ENCODE results near the gene PKHD1. TPM values are rescaled to one million over a fixed set of nuclear protein-coding genes. Genes with fewer than 3 reads are reported as not detected.

Gene PKHD1
- total RNA-seq, 1 experiment from 2014 or later = 0.40 TPM

DNA sequence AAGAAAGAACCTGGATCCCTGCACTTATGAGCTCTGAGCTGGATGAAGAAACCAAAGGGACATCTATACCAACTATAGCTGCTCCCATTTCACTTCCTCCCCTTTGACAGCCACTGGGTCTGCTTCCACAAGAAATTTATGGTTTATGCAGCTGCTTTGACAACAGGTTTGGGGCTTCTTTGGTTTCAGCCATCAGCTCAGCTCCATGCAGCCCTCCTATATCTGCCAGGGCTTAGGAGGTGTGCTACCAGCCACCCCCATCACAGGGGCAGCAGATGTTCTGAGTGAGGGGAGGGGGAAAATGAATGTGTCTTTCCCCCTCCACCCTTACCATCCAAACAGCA is 29.2 kb upstream of the PKHD1 start:
- H3K4me2 ChIP-seq (ENCODE audit: low read length) = no peak overlapping the region
- no peak overlapping the region for H2AFZ ChIP-seq (ENCODE audit: low read length)
- ChIA-PET CTCF (no interaction called here), POLR2A (ENCODE audit: unreplicated experiment) (no interaction called here)
- no peaks in the 10 kb centered on the region for H4K20me1 ChIP-seq (ENCODE audit: low read length)
- H3K4me3 ChIP-seq (ENCODE audit: low read length) = no peak overlapping the region
- H3F3A ChIP-seq (ENCODE audit: low read length, unreplicated experiment) = no peaks in the 10 kb centered on the region
- H3K9ac ChIP-seq (ENCODE audit: low read length) = no peak overlapping the region
- DNase-seq (no peak), ATAC-seq (no peak)
- H3K9me2 ChIP-seq (replicated peaks; ENCODE audit: low read length) = no peaks in the 10 kb centered on the region
- no peaks in the 10 kb centered on the region for H3K79me2 ChIP-seq (ENCODE audit: low read length)
- 0 out of 2 replicates have a peak, but pooled peaks cover 5% of the 10 kb centered on the region for H3K4me1 ChIP-seq (ENCODE audit: insufficient read depth, low read length)
- TF ChIP-seq EZH2phosphoT487 (IDR thresholded peaks at IDR 0.05; ENCODE audit: borderline replicate concordance, low read length) (no peak), EZH2 (IDR thresholded peaks at IDR 0.05; ENCODE audit: low read length, unreplicated experiment) (no peak), CTCF (conservative IDR thresholded peaks at IDR 0.05; ENCODE audit: low read depth, low read length) (no peak)
- H3K9me3 ChIP-seq (ENCODE audit: low read length) = no peaks in the 10 kb centered on the region
- intact Hi-C loops (cut with micrococcal nuclease) = no loop called here
- BruUV-seq (replicated peaks) = no TSS peak
- 0 out of 2 replicates have a peak, but pooled peaks cover 3% of the 10 kb centered on the region for H3K27me3 ChIP-seq (ENCODE audit: low read length)
- no peaks in the 10 kb centered on the region for H3K36me3 ChIP-seq (ENCODE audit: low read depth, low read length)
- no peak overlapping the region for H3K27ac ChIP-seq (ENCODE audit: low read length)

GRCh38 chr6:52115891-52116604 is 28.6 kb upstream of the PKHD1 start:
- CTCF ChIA-PET = no interaction called here
- intact Hi-C loops (cut with micrococcal nuclease) = no loop called here
- H3K9me3 ChIP-seq (ENCODE audit: low read length) = no peaks in the 10 kb centered on the region
- H3K9ac ChIP-seq (ENCODE audit: low read length) = no peak overlapping the region
- BruUV-seq (replicated peaks) = no TSS peak
- H3F3A ChIP-seq (ENCODE audit: low read length, unreplicated experiment) = no peaks in the 10 kb centered on the region
- TF ChIP-seq CTCF (conservative IDR thresholded peaks at IDR 0.05; ENCODE audit: low read depth, low read length) (no peak), EZH2phosphoT487 (IDR thresholded peaks at IDR 0.05; ENCODE audit: borderline replicate concordance, low read length) (no peak), EZH2 (IDR thresholded peaks at IDR 0.05; ENCODE audit: low read length, unreplicated experiment) (no peak)
- no peaks in the 10 kb centered on the region for H3K27me3 ChIP-seq (ENCODE audit: low read length)
- no peaks in the 10 kb centered on the region for H3K36me3 ChIP-seq (ENCODE audit: low read depth, low read length)
- no peaks in the 10 kb centered on the region for H4K20me1 ChIP-seq (ENCODE audit: low read length)
- ATAC-seq (no peak), DNase-seq (peak; percentile 25)
- 0 out of 2 replicates have a peak, but pooled peaks cover 5% of the 10 kb centered on the region for H3K4me1 ChIP-seq (ENCODE audit: insufficient read depth, low read length)
- H2AFZ ChIP-seq (ENCODE audit: low read length) = no peak overlapping the region
- H3K79me2 ChIP-seq (ENCODE audit: low read length) = no peaks in the 10 kb centered on the region
- no peak overlapping the region for H3K27ac ChIP-seq (ENCODE audit: low read length)
- no peak overlapping the region for H3K4me3 ChIP-seq (ENCODE audit: low read length)
- POLR2A ChIA-PET (ENCODE audit: unreplicated experiment) = no interaction called here
- no peak overlapping the region for H3K4me2 ChIP-seq (ENCODE audit: low read length)
- no peaks in the 10 kb centered on the region for H3K9me2 ChIP-seq (replicated peaks; ENCODE audit: low read length)

GRCh38 chr6:52115145-52115741 is 27.8 kb upstream of the PKHD1 start:
- no peaks in the 10 kb centered on the region for H4K20me1 ChIP-seq (ENCODE audit: low read length)
- no peaks in the 10 kb centered on the region for H3F3A ChIP-seq (ENCODE audit: low read length, unreplicated experiment)
- intact Hi-C loops (cut with micrococcal nuclease) = no loop called here
- POLR2A ChIA-PET (ENCODE audit: unreplicated experiment) = no interaction called here
- H3K79me2 ChIP-seq (ENCODE audit: low read length) = no peaks in the 10 kb centered on the region
- peak; percentile 31 for DNase-seq
- no TSS peak for BruUV-seq (replicated peaks)
- no peak for TF ChIP-seq EZH2 (IDR thresholded peaks at IDR 0.05; ENCODE audit: low read length, unreplicated experiment)
- TF ChIP-seq EZH2phosphoT487 (IDR thresholded peaks at IDR 0.05; ENCODE audit: borderline replicate concordance, low read length) = no peak
- H3K9me3 ChIP-seq (ENCODE audit: low read length) = no peaks in the 10 kb centered on the region
- ATAC-seq = no peak
- CTCF ChIA-PET = no interaction called here
- H2AFZ ChIP-seq (ENCODE audit: low read length) = no peak overlapping the region
- H3K9me2 ChIP-seq (replicated peaks; ENCODE audit: low read length) = no peaks in the 10 kb centered on the region
- no peak overlapping the region for H3K4me3 ChIP-seq (ENCODE audit: low read length)
- no peaks in the 10 kb centered on the region for H3K36me3 ChIP-seq (ENCODE audit: low read depth, low read length)
- no peaks in the 10 kb centered on the region for H3K27me3 ChIP-seq (ENCODE audit: low read length)
- no peak overlapping the region for H3K27ac ChIP-seq (ENCODE audit: low read length)
- 0 out of 2 replicates have a peak, but pooled peaks cover 5% of the 10 kb centered on the region for H3K4me1 ChIP-seq (ENCODE audit: insufficient read depth, low read length)
- H3K4me2 ChIP-seq (ENCODE audit: low read length) = no peak overlapping the region
- H3K9ac ChIP-seq (ENCODE audit: low read length) = no peak overlapping the region
